OCI-LY1 (cell line): ENCODE measurements around the gene TMEM239.

Experiments used
- H2AFZ ChIP-seq: fragments of 200-600 bp; sonication (generic), shearing (Covaris generic); 2 replicates; pipeline ENCODE4 v1.6.0; 2014; ENCODE audit warnings: antibody characterized with exemption, mild to moderate bottlenecking, low read length
- H3F3A ChIP-seq: fragments of 200-600 bp; sonication (generic), shearing (Covaris generic); 2 replicates; pipeline ENCODE4 v1.6.0; 2014; ENCODE audit warnings: mild to moderate bottlenecking, antibody characterized with exemption, low read length, moderate library complexity; ENCODE audit not compliant: insufficient read depth
- H3K27ac ChIP-seq: fragments of 200-600 bp; sonication (generic); 2 replicates; pipeline ENCODE4 v1.5.1; 2014; ENCODE audit warnings: low read length, mixed run types, mild to moderate bottlenecking, low read depth; ENCODE audit not compliant: poor library complexity, severe bottlenecking
- H3K27me3 ChIP-seq: fragments of 200-600 bp; sonication (generic); 2 replicates; pipeline ENCODE4 v1.6.0; 2014; ENCODE audit warnings: antibody characterized with exemption, mild to moderate bottlenecking, low read length, moderate library complexity; ENCODE audit not compliant: insufficient read depth
- H3K36me3 ChIP-seq: fragments of 200-600 bp; sonication (generic); 2 replicates; pipeline ENCODE4 v1.6.1; 2014; ENCODE audit warnings: mild to moderate bottlenecking, antibody characterized with exemption, low read length, moderate library complexity, mixed read lengths; ENCODE audit not compliant: insufficient read depth
- H3K4me1 ChIP-seq: fragments of 200-600 bp; sonication (generic); 2 replicates; pipeline ENCODE4 v1.5.1; 2014; ENCODE audit warnings: mild to moderate bottlenecking, low read length, moderate library complexity; ENCODE audit not compliant: insufficient read depth, severe bottlenecking
- H3K4me2 ChIP-seq: fragments of 200-600 bp; sonication (generic), shearing (Covaris generic); 2 replicates; pipeline ENCODE4 v1.6.1; 2014; ENCODE audit warnings: low read length
- H3K4me3 ChIP-seq: fragments of 200-600 bp; sonication (generic); 2 replicates; pipeline ENCODE4 v1.5.1; 2014; ENCODE audit warnings: low read length, low read depth, mild to moderate bottlenecking, mixed read lengths; ENCODE audit not compliant: poor library complexity, severe bottlenecking
- H3K79me2 ChIP-seq: fragments of 200-600 bp; shearing (Covaris generic); 2 replicates; pipeline ENCODE4 v1.6.1; 2016; ENCODE audit warnings: mixed run types, low read length, mixed read lengths; ENCODE audit not compliant: insufficient read depth
- H3K9ac ChIP-seq: fragments of 200-600 bp; sonication (generic), shearing (Covaris generic); 2 replicates; pipeline ENCODE4 v1.6.1; 2014; ENCODE audit warnings: mild to moderate bottlenecking, low read length, mixed read lengths
- H3K9me2 ChIP-seq: fragments of 200-600 bp; sonication (generic), shearing (Covaris generic); 2 replicates; pipeline ENCODE4 v1.6.1; 2014; ENCODE audit warnings: low read depth, mild to moderate bottlenecking, low read length, mixed read lengths
- H3K9me3 ChIP-seq: fragments of 200-600 bp; shearing (Covaris generic); 2 replicates; pipeline ENCODE4 v1.6.1; 2014; ENCODE audit warnings: low read length, mixed read lengths
- H4K20me1 ChIP-seq: fragments of 200-600 bp; sonication (generic), shearing (Covaris generic); 2 replicates; pipeline ENCODE4 v1.6.0; 2016; ENCODE audit warnings: mild to moderate bottlenecking, low read length; ENCODE audit not compliant: insufficient read depth
- CTCF ChIP-seq: fragments of 200-600 bp; sonication (generic), shearing (Covaris generic); IDR thresholded peaks from 2 replicates; pipeline ENCODE4 v1.5.1; 2017; ENCODE audit warnings: mild to moderate bottlenecking, antibody characterized with exemption, low read length, moderate library complexity, mixed read lengths
- EZH2 ChIP-seq: fragments of 200-600 bp; sonication (generic), shearing (Covaris generic); IDR thresholded peaks from 2 replicates; pipeline ENCODE4 v1.8.0; 2017; ENCODE audit warnings: borderline replicate concordance, mixed run types, mild to moderate bottlenecking, antibody characterized with exemption, low read length, moderate library complexity, mixed read lengths

The TMEM239 gene

DNA sequence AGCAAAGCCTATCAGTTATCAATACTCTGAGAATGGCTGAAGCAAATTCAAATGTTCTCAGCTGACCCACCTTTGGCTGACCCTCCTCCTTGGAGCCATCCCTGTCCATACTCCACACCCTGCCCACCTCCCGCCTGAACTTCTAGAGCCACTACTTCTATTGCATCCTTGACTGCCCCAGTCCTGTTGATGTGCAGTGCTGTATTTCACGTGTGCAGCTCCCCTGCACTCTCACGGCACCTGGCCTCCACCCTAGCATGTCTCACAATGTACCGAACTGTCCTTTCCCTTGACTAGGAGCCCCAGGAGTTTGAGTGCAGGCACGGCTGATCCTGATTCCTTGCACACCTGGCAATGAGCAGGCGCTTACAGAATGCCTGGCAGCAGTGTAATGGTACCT is 22.7 kb upstream of the TMEM239 start:
- Histone ChIP-seq H3K79me2 (no peaks in the 10 kb centered on the region), H3K4me1 (no peaks in the 10 kb centered on the region), H4K20me1 (no peaks in the 10 kb centered on the region), H3K36me3 (no peaks in the 10 kb centered on the region), H3K9me2 (no peaks in the 10 kb centered on the region), H3K4me3 (no peak overlapping the region), H3F3A (no peaks in the 10 kb centered on the region), H3K27ac (no peak overlapping the region), H3K27me3 (peaks cover 9% of the 10 kb centered on the region; the same call in 1 of the 2 replicates), H3K9ac (no peak overlapping the region), H3K4me2 (no peak overlapping the region), H2AFZ (no peak overlapping the region), H3K9me3 (no peaks in the 10 kb centered on the region)
- TF ChIP-seq CTCF = no peak
- no peak for TF ChIP-seq EZH2

- Histone ChIP-seq H3K4me3 (no peak overlapping the region), H3K4me2 (no peak overlapping the region), H3K36me3 (no peaks in the 10 kb centered on the region), H3K27me3 (peaks cover 9% of the 10 kb centered on the region; the same call in 1 of the 2 replicates), H3K27ac (no peak overlapping the region), H3K9me3 (no peaks in the 10 kb centered on the region), H2AFZ (no peak overlapping the region), H3K9ac (no peak overlapping the region), H4K20me1 (no peaks in the 10 kb centered on the region), H3K4me1 (no peaks in the 10 kb centered on the region), H3K9me2 (no peaks in the 10 kb centered on the region), H3K79me2 (no peaks in the 10 kb centered on the region), H3F3A (no peaks in the 10 kb centered on the region)
- no peak for TF ChIP-seq EZH2
- no peak for TF ChIP-seq CTCF
These were observed 21.9 kb upstream of the TMEM239 start for GRCh38 chr20:2794202-2794748.

DNA sequence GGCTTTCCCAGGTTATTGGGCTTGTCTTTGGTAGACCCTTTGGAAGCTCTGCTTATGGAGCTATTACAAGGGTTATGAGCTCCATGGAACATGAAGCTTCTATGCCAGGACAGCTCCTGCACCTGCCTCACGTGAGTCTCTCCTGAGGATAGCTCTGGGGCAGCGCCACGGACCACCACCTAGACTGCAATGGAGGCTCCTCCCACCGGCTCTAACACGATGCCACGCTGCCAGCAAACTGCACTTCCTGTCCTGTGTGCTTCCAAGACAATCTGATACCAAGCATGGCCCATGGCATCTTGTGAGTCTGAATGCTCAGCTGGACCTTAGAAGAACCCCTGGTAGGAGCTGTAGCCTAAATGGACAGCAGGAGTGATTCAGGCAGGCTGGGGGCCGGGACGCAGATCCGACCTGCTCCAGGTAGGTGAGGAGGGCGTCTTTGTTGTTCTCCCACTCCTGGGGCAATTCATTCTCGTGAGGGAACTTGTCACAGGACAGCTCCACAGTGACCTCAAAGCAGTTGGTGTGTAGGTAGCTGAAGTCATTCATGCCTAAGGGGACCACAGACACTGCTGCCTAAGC is 21.2 kb upstream of the TMEM239 start:
- no peak overlapping the region for H3K27ac ChIP-seq
- no peak overlapping the region for H3K9ac ChIP-seq
- no peak overlapping the region for H3K4me3 ChIP-seq
- no peaks in the 10 kb centered on the region for H3K79me2 ChIP-seq
- no peaks in the 10 kb centered on the region for H3K4me1 ChIP-seq
- H3F3A ChIP-seq = no peaks in the 10 kb centered on the region
- H2AFZ ChIP-seq = no peak overlapping the region
- H3K4me2 ChIP-seq = no peak overlapping the region
- H3K9me3 ChIP-seq = no peaks in the 10 kb centered on the region
- H3K9me2 ChIP-seq = no peaks in the 10 kb centered on the region
- H3K27me3 ChIP-seq = peaks cover 9% of the 10 kb centered on the region; the same call in 1 of the 2 replicates
- TF ChIP-seq CTCF (no peak), EZH2 (no peak)
- no peaks in the 10 kb centered on the region for H4K20me1 ChIP-seq
- H3K36me3 ChIP-seq = no peaks in the 10 kb centered on the region
